ENCODE results near the gene CSNK2B. TPM values are rescaled to one million over a fixed set of nuclear protein-coding genes. Genes with fewer than 3 reads are reported as not detected.

Gene CSNK2B
- total and polyA plus RNA-seq, 9 of the 15 experiments (the other 6 are each of a cell fraction or from before 2014, with no cell fraction given): 120 to 1,126 (median 529) TPM

- TF ChIP-seq ZNF445 (CRISPR knock-in tag; IDR thresholded peaks at IDR 0.05; ENCODE audit: low read depth) (0 out of 2 replicates have a peak, but pooled peaks have one; percentile 35), ZBTB17 (CRISPR knock-in tag; IDR thresholded peaks at IDR 0.05) (peak; percentile 17; the same call in 1 of the 2 replicates), BRD9 (IDR thresholded peaks at IDR 0.05; ENCODE audit: low read depth, partially characterized antibody) (peak; percentile 98), SAFB2 (IDR thresholded peaks at IDR 0.05; ENCODE audit: borderline replicate concordance, low read depth, low read length, severe bottlenecking) (no peak), HLTF (IDR thresholded peaks at IDR 0.05) (peak; percentile 96), ZNF384 (IDR thresholded peaks at IDR 0.05; ENCODE audit: low read depth, low read length) (peak; percentile 50; the same call in 1 of the 2 replicates), CBX3 (IDR thresholded peaks at IDR 0.05; ENCODE audit: borderline replicate concordance in 1 of 2, low read length in 2 of 2) (peak in 1 of 2 experiments; percentile 61; a peak in 2 of 3 replicates), HNRNPUL1 (IDR thresholded peaks at IDR 0.05; ENCODE audit: low read length) (peak; percentile 87; the same call in 1 of the 2 replicates), ETS2 (tag; IDR thresholded peaks at IDR 0.05; ENCODE audit: borderline replicate concordance, poor library complexity, severe bottlenecking) (no peak), MEF2D (tag; conservative IDR thresholded peaks at IDR 0.05; ENCODE audit: low read depth) (no peak; the same call in none of the 2 replicates), TBP (optimal IDR thresholded peaks at IDR 0.05; ENCODE audit: low read depth, low read length) (peak; percentile 78), MCM7 (IDR thresholded peaks at IDR 0.05) (peak in 1 of 2 experiments; percentile 87; a peak in 1 of 4 replicates), ZNF77 (CRISPR knock-in tag; IDR thresholded peaks at IDR 0.05) (peak; percentile 85), ZFX (CRISPR knock-in tag; IDR thresholded peaks at IDR 0.05) (no peak), POLR2AphosphoS5 (IDR thresholded peaks at IDR 0.05; ENCODE audit: control insufficient read depth, insufficient read depth, low read depth, low read length) (peak; percentile 94), CREB3 (tag; conservative IDR thresholded peaks at IDR 0.05; ENCODE audit: low read depth) (peak; percentile 91), JUND (IDR thresholded peaks at IDR 0.05; ENCODE audit: borderline replicate concordance, low read depth, low read length) (no peak; the same call in 1 of the 2 replicates), JUND (tag; IDR thresholded peaks at IDR 0.05; ENCODE audit: borderline replicate concordance, low read depth, low read length) (peak; percentile 64; the same call in 1 of the 3 replicates), ZNF175 (CRISPR knock-in tag; IDR thresholded peaks at IDR 0.05; ENCODE audit: low read depth) (peak; percentile 16; the same call in 1 of the 2 replicates), PPARD (CRISPR knock-in tag; IDR thresholded peaks at IDR 0.05) (no peak), PHF21A (IDR thresholded peaks at IDR 0.05; ENCODE audit: borderline replicate concordance, low read depth) (0 out of 2 replicates have a peak, but pooled peaks have one; percentile 47), ZNF347 (CRISPR knock-in tag; IDR thresholded peaks at IDR 0.05; ENCODE audit: low read depth) (peak; percentile 73; the same call in 1 of the 2 replicates), XRCC5 (IDR thresholded peaks at IDR 0.05; ENCODE audit: low read depth, low read length) (peak; percentile 76; the same call in 1 of the 2 replicates), FIP1L1 (IDR thresholded peaks at IDR 0.05; ENCODE audit: low read depth, low read length, poor library complexity, severe bottlenecking) (no peak), SMARCA5 (IDR thresholded peaks at IDR 0.05) (peak; percentile 76; the same call in 1 of the 2 replicates), ZC3H11A (IDR thresholded peaks at IDR 0.05; ENCODE audit: low read depth, low read length) (no peak), RBM17 (IDR thresholded peaks at IDR 0.05; ENCODE audit: borderline replicate concordance, low read depth, low read length) (no peak), MYC (IDR thresholded peaks at IDR 0.05; ENCODE audit: low read depth, low read length) (no peak), MYC (CRISPR knock-in tag; IDR thresholded peaks at IDR 0.05; ENCODE audit: borderline replicate concordance, low read depth) (peak; percentile 82; the same call in 1 of the 2 replicates)
These were observed 12.8 kb upstream of the CSNK2B start (continued) for GRCh38 chr6:31652925-31653724.
